Measurements from ENCODE around the gene OR5C1.
"Not testable (repeated sequence)": the region's sequence is repeated elsewhere in the genome, so short reads cannot be mapped to it uniquely, and the experiment has no call there.

The OR5C1 gene

GRCh38 chr9:122789256-122790046 lies 718 bp downstream of the OR5C1 start:
- 90 to 91% methylated on average over 25 to 27 of the region's 28 CpGs for WGBS, 2 experiments (ENCODE audit: insufficient coverage in 2 of 2)
- Histone ChIP-seq H3K36me3 (ENCODE audit: control insufficient read depth, insufficient read depth, low read length) (no peaks in the 10 kb centered on the region), H3K4me1 (ENCODE audit: control insufficient read depth, insufficient read depth, low read length, poor library complexity, severe bottlenecking) (no peaks in the 10 kb centered on the region), H3K4me3 (ENCODE audit: extremely low read depth, insufficient read depth, low read length, poor library complexity, severe bottlenecking) (no peak overlapping the region), H3K27ac (ENCODE audit: low read depth, low read length, severe bottlenecking) (no peak overlapping the region), H3K9me3 (ENCODE audit: control insufficient read depth, low read length) (no peaks in the 10 kb centered on the region)

- Histone ChIP-seq H3K4me1 (ENCODE audit: control insufficient read depth, insufficient read depth, low read length, poor library complexity, severe bottlenecking) (no peaks in the 10 kb centered on the region), H3K4me3 (ENCODE audit: extremely low read depth, insufficient read depth, low read length, poor library complexity, severe bottlenecking) (no peak overlapping the region), H3K9me3 (ENCODE audit: control insufficient read depth, low read length) (no peaks in the 10 kb centered on the region), H3K27ac (ENCODE audit: low read depth, low read length, severe bottlenecking) (no peak overlapping the region), H3K36me3 (ENCODE audit: control insufficient read depth, insufficient read depth, low read length) (no peaks in the 10 kb centered on the region)
- 80 to 98% methylated on average over 2 to 3 of the region's 5 CpGs for WGBS, 2 experiments (ENCODE audit: insufficient coverage in 2 of 2)
Measured at GRCh38 chr9:122791872-122792669, 3.3 kb downstream of the OR5C1 start.

- H3K4me3 ChIP-seq (ENCODE audit: extremely low read depth, insufficient read depth, low read length, poor library complexity, severe bottlenecking) = no peak overlapping the region
- peaks cover 6% of the 10 kb centered on the region for H3K9me3 ChIP-seq (ENCODE audit: control insufficient read depth, low read length)
- 80 to 92% methylated on average over 4 to 6 of the region's 6 CpGs for WGBS, 2 experiments (ENCODE audit: insufficient coverage in 2 of 2)
- H3K36me3 ChIP-seq (ENCODE audit: control insufficient read depth, insufficient read depth, low read length) = no peaks in the 10 kb centered on the region
- H3K4me1 ChIP-seq (ENCODE audit: control insufficient read depth, insufficient read depth, low read length, poor library complexity, severe bottlenecking) = no peaks in the 10 kb centered on the region
- H3K27ac ChIP-seq (ENCODE audit: low read depth, low read length, severe bottlenecking) = no peak overlapping the region
Measured at GRCh38 chr9:122797316-122798063, 8.8 kb downstream of the OR5C1 start.

- H3K36me3 ChIP-seq (ENCODE audit: control insufficient read depth, insufficient read depth, low read length) = no peaks in the 10 kb centered on the region
- peaks cover 6% of the 10 kb centered on the region for H3K9me3 ChIP-seq (ENCODE audit: control insufficient read depth, low read length)
- H3K4me1 ChIP-seq (ENCODE audit: control insufficient read depth, insufficient read depth, low read length, poor library complexity, severe bottlenecking) = no peaks in the 10 kb centered on the region
- no peak within 1 kb of the TSS for H3K4me3 ChIP-seq (ENCODE audit: extremely low read depth, insufficient read depth, low read length, poor library complexity, severe bottlenecking)
- WGBS, 2 experiments (ENCODE audit: insufficient coverage in 2 of 2) = 88 to 94% methylated on average over 29 to 30 of the region's 30 CpGs
- H3K27ac ChIP-seq (ENCODE audit: low read depth, low read length, severe bottlenecking) = no peak within 1 kb of the TSS
Measured at GRCh38 chr9:122800066-122801060, 11.6 kb downstream of the OR5C1 start, which contains the start of gene OR1K1. Gene OR1K1, plus strand, starts transcription at chr9:122800123. Its CDS starts 0 bp downstream, at chr9:122800123.

GRCh38 chr9:122806661-122807060 lies 17.9 kb downstream of the OR5C1 start:
- WGBS, 2 experiments (ENCODE audit: insufficient coverage in 2 of 2) = 100% methylated on average over 1 of the region's 4 CpGs
- Histone ChIP-seq H3K9me3 (ENCODE audit: control insufficient read depth, low read length) (peaks cover 5% of the 10 kb centered on the region), H3K4me3 (ENCODE audit: extremely low read depth, insufficient read depth, low read length, poor library complexity, severe bottlenecking) (no peak overlapping the region), H3K36me3 (ENCODE audit: control insufficient read depth, insufficient read depth, low read length) (no peaks in the 10 kb centered on the region), H3K27ac (ENCODE audit: low read depth, low read length, severe bottlenecking) (no peak overlapping the region), H3K4me1 (ENCODE audit: control insufficient read depth, insufficient read depth, low read length, poor library complexity, severe bottlenecking) (no peaks in the 10 kb centered on the region)

GRCh38 chr9:122807271-122807900 lies 18.7 kb downstream of the OR5C1 start:
- Histone ChIP-seq H3K9me3 (ENCODE audit: control insufficient read depth, low read length) (peaks cover 5% of the 10 kb centered on the region), H3K4me3 (ENCODE audit: extremely low read depth, insufficient read depth, low read length, poor library complexity, severe bottlenecking) (no peak overlapping the region), H3K4me1 (ENCODE audit: control insufficient read depth, insufficient read depth, low read length, poor library complexity, severe bottlenecking) (no peaks in the 10 kb centered on the region), H3K36me3 (ENCODE audit: control insufficient read depth, insufficient read depth, low read length) (no peaks in the 10 kb centered on the region), H3K27ac (ENCODE audit: low read depth, low read length, severe bottlenecking) (no peak overlapping the region)
- WGBS, 2 experiments (ENCODE audit: insufficient coverage in 2 of 2) = 80% methylated on average over 1 of the region's 1 CpG; no CpG with 5 or more reads in 1 of the 2 experiments

- peaks cover 5% of the 10 kb centered on the region for H3K9me3 ChIP-seq (ENCODE audit: control insufficient read depth, low read length)
- no peaks in the 10 kb centered on the region for H3K4me1 ChIP-seq (ENCODE audit: control insufficient read depth, insufficient read depth, low read length, poor library complexity, severe bottlenecking)
- WGBS, 2 experiments (ENCODE audit: insufficient coverage in 2 of 2) = 97 to 100% methylated on average over 1 to 3 of the region's 3 CpGs
- no peak overlapping the region for H3K4me3 ChIP-seq (ENCODE audit: extremely low read depth, insufficient read depth, low read length, poor library complexity, severe bottlenecking)
- no peak overlapping the region for H3K27ac ChIP-seq (ENCODE audit: low read depth, low read length, severe bottlenecking)
- H3K36me3 ChIP-seq (ENCODE audit: control insufficient read depth, insufficient read depth, low read length) = no peaks in the 10 kb centered on the region
Measured at GRCh38 chr9:122808141-122808540, 19.4 kb downstream of the OR5C1 start.

- H3K27ac ChIP-seq (ENCODE audit: low read depth, low read length, severe bottlenecking); H3K9me3 ChIP-seq (ENCODE audit: control insufficient read depth, low read length); H3K4me1 ChIP-seq (ENCODE audit: control insufficient read depth, insufficient read depth, low read length, poor library complexity, severe bottlenecking); H3K36me3 ChIP-seq (ENCODE audit: control insufficient read depth, insufficient read depth, low read length); H3K4me3 ChIP-seq (ENCODE audit: extremely low read depth, insufficient read depth, low read length, poor library complexity, severe bottlenecking): not testable (repeated sequence)
- WGBS, 2 experiments (ENCODE audit: insufficient coverage in 2 of 2) = 89 to 90% methylated on average over 2 to 3 of the region's 7 CpGs
Measured at GRCh38 chr9:122809261-122809660, 20.5 kb downstream of the OR5C1 start.

- H3K4me1 ChIP-seq (ENCODE audit: control insufficient read depth, insufficient read depth, low read length, poor library complexity, severe bottlenecking) = no peaks in the 10 kb centered on the region
- 7 to 18% methylated on average over 3 to 6 of the region's 8 CpGs for WGBS, 2 experiments (ENCODE audit: insufficient coverage in 2 of 2)
- no peak overlapping the region for H3K4me3 ChIP-seq (ENCODE audit: extremely low read depth, insufficient read depth, low read length, poor library complexity, severe bottlenecking)
- peaks cover 5% of the 10 kb centered on the region for H3K9me3 ChIP-seq (ENCODE audit: control insufficient read depth, low read length)
- no peak overlapping the region for H3K27ac ChIP-seq (ENCODE audit: low read depth, low read length, severe bottlenecking)
- H3K36me3 ChIP-seq (ENCODE audit: control insufficient read depth, insufficient read depth, low read length) = peaks cover 4% of the 10 kb centered on the region
Measured at GRCh38 chr9:122810306-122810946, 21.7 kb downstream of the OR5C1 start.

Measured in mesodermal cell (in vitro differentiated cells).